ENCODE measurements around the gene TMEM263.
"Not testable (repeated sequence)": the region's sequence is repeated elsewhere in the genome, so short reads cannot be mapped to it uniquely, and the experiment has no call there.

TMEM263 gene

DNA sequence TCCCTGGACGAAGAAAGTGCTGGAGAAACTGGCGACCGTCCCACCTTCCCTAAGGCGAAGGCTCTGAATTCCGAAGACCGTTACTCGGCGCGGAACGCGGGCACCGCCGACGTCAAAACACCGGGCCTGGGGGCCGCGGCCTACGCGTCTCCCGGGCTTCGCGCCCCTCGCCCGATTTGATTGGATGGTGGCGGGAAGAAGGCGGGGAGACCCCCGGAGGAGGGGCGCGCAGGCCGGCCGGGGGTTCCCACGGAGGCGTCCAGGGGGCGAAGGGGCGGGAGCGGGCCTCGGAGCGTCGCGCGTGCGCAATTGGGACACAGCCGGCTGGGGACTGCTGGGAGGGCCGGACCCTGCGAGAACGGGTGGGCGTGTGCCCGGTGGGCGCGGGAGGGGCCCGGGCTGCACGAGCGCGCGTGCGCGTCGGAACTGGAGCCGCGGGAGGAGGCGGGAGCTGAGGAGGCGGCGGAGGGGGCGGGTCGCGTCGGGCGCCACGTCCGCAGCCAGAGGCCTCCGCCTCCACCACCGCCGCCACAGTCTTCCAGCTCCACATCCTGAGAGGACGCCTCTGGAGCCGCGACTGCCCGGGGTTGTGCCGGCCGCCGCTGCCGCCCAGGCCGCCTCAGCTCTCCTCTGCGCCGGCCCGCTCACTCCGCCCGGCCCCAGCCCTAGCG lies at the start of gene TMEM263:
TSS of gene TMEM263 (plus strand) at position 531 of the 671 bp plus-strand sequence. CDS start 11,210 bp downstream, outside the sequence.
- peak; percentile 46 to 94 for DNase-seq

GRCh38 chr12:106906715-106907114 lies 49.0 kb upstream of the TMEM263 start:
- no peak for DNase-seq

DNA sequence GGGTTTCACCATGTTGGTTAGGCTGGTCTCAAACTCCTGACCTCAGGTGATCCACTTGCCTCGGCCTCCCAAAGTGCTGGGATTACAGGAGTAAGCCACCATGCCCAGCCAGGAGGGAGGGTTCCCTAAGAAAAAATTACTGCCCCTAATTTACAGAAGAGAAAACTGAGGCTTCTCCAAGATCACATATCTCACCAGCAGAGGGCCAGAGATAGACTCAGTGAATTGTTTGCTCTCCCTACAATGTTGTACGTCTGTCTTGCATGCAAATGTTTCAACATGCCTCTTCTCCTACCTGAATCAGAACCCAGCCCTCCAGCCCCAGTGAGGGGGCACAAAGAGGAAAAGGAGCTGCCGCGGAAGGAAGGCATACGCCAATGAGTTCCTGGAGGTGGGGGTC lies 48.3 kb upstream of the TMEM263 start:
- DNase-seq: no peak

DNA sequence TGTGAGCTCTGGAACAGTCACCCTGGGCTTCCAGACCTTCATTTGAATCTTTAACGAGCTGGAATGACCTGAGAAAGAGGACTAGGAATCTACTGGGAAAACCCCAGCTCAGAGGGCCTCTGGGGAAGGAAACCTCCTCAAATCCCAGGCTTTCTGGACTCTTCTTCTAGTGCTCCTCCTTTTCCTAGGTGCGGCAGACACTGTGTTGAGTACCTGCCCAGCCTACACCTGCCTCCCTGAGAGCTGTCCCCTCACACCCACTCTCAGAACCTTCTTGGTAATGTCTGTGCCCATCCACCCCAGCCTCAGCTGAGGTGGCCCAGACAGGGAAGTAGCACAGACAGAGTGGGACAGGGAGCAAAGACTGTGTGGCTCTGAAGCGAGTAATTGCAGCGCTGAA lies 47.9 kb upstream of the TMEM263 start:
- DNase-seq: no peak

DNA sequence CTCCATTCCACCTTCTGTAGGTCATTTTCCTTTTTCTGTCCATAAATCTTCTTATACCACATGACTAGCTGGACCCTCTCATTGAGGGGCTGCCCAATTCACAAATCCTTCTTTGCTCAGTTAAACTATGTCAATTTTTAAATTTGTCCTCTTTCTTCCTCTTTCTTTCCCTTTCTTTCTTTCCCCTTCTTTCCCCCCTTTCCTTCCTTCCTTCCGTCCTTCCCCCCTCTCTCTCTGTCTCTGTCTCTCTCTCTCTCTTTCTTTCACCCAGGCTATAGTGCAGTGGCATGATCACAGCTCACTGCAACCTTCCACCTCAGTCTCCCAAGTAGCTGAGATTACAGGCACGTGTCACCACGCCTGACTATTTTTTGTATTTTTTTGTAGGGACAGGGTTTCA lies 47.1 kb upstream of the TMEM263 start:
- no peak for DNase-seq

GRCh38 chr12:106910202-106910601 lies 45.5 kb upstream of the TMEM263 start:
- peak in 1 of 2 donors; percentile 79 for DNase-seq

- no peak for DNase-seq
Measured at GRCh38 chr12:106911581-106911980, 44.1 kb upstream of the TMEM263 start.

GRCh38 chr12:106913456-106913855 lies 42.3 kb upstream of the TMEM263 start:
- no peak for DNase-seq

DNA sequence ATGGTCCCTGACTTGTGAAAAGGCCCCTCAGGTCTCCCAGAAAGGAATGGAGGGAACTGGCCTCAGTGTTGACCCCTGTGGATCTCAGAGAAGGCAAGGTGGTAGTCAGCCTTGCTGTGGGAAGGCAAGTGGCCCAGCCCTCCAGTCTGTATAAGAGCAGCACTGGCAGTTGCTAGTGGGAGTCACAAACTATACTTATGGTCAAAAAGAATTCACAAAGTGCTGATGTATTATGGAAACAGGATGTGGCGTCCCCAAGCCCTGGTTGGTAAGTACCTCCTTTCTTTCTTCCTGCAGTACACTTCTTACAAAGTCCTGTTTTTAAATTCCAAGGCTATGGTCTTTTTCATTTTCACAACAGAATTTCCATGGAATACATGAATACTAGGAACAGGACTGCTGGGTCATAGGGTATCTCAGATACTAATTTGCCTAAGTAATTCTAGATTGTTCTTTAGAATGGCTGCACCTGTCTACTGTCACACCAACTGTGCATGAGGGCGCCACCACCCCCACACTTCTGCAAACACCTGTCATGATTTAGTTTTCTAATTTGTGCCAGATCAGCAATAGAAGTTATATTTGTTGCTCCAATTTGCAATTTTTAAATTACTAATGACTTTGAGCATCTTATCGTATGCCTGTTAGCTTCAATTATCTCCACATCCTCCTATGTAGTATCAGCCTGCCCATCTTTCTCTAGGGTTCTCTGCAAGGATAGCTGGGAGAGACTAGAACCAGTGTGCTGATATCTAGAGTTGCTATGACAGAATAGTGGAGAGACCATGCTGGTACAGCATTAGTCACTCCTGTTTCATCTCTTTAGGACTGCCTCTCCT lies 40.7 kb upstream of the TMEM263 start:
- no peak for DNase-seq

GRCh38 chr12:106915635-106916026 lies 40.1 kb upstream of the TMEM263 start:
- DNase-seq: no peak

DNA sequence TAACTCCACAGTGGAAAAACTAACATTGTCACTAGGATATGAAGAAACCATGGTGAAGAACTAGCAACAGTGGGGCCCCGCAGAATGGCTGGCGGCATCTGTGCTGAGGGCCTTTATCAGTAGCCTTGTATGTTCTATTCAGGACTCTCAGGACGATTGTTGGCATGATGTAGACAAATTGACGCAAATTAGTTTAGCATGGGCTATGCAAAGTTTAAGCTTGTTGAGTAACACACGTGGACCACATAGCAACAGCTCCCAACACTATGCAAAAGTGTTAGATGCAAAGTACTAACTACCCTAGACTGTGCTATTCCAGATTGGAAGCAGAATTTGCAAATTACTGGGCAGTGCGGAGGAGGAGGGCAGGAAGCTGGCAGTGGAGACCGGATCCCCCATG lies 38.2 kb upstream of the TMEM263 start:
- no peak for DNase-seq

DNA sequence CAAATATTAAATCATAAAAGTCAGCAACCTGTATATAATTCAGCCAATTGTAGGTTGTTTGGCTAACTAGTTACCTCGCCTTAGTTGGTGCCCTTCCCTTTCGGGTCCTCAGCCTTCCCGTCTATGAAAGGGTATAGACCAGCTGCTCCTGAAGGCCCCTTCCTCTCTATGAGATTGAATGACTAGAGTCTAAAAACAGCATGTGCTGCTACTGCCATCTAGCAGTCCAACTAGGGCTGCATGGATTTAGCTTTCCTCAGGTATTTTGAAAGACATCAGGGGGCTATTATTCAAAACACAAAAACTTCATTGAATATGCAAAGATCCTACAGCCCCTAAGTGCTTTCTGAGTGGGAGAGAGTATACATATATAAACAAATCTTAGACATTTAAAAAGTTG lies 37.0 kb upstream of the TMEM263 start:
- peak in 1 of 2 donors; percentile 13 for DNase-seq

- DNase-seq: peak in 1 of 2 donors; percentile 31
Measured at GRCh38 chr12:106919910-106920544, 35.7 kb upstream of the TMEM263 start.

- not testable (repeated sequence) for DNase-seq
Measured at GRCh38 chr12:106921976-106922375, 33.7 kb upstream of the TMEM263 start.

DNA sequence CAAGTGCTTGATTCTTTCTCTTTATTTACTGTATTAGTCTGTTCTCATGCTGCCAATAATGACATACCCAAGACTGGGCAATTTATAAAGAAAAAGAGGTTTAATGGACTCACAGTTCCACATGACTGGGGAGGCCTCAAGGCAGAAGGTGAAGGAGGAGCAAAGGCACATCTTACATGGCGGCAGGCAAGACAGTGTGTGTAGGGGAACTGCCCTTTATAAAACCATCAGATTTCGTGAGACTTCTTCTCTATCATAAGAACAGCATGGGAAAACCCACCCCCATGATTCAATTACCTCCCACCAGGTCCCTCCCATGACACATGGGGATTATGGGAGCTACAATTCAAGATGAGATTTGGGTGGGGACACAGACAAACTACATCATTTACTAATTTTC lies 32.1 kb upstream of the TMEM263 start:
- DNase-seq: not testable (repeated sequence)

- no peak for DNase-seq
Measured at GRCh38 chr12:106924268-106924861, 31.3 kb upstream of the TMEM263 start.

DNA sequence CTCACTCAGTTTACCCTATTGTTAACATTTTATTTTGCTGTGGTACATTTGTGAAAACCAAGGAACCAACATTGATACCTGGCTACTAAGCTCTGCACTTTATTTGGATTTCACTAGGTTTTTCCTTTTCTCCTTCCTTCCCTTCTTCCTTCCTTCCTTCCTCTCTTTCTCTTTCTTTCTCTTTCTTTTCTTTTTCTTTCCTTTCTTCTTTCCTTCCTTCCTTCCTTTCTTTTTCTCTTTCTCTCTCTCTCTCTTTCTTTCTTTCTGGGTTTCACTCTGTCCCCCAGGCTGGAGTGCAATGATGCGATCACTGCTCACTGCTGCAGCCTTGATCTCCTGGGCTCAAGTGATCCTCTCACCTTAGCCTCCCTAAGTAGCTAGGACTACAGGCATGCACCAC lies 29.1 kb upstream of the TMEM263 start:
- no peak for DNase-seq

DNA sequence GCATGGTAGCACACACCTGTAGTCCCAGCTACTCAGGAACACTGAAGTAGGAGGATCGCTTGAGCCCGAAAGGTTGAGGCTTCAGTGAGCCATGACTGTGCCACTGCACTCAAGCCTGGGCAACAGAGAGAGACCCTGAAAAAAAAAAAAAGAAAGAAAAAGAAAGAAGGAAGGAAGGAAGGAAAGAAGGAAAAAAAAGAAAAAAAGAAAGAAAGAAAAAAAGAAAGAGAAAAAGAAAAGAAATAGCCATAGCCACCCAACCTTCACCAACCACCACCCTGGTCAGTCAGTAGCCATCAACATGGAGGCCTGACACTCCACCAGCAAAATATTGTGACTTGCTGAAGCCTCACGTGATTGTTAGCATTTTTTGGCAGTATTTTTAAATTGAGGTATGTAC lies 21.4 kb upstream of the TMEM263 start:
- no peak for DNase-seq

DNA sequence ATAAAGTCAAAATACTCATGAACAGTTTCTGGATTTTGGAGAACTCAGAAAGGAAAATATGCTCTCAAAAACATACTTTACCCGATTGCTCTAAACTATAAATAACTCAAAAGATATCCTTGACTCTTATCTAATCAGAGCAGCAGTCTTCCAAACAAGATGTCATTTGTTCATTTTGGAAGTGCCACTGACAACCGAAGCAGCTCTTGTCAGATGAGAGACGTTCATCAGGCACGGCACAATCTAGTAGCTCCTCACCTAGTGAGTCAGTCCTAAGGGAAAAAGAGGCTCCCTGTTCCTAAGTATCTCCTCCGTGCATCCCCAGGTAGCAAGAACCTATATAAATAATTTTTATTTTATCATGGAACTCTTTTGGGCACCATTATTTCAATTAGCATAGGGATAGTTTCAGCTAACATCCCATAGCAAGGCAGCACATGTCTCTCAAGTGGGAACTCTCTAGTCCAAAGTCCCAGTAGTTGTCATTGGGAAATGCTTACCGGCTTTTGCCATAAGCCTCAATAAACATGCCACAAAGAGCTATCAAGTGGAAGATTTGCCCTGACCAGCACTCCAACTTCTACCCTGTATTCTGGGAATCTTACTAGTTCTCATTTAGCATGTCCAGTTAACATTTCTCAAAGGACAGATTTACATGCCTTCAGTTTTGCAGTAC lies 14.1 kb upstream of the TMEM263 start:
- no peak for DNase-seq

DNA sequence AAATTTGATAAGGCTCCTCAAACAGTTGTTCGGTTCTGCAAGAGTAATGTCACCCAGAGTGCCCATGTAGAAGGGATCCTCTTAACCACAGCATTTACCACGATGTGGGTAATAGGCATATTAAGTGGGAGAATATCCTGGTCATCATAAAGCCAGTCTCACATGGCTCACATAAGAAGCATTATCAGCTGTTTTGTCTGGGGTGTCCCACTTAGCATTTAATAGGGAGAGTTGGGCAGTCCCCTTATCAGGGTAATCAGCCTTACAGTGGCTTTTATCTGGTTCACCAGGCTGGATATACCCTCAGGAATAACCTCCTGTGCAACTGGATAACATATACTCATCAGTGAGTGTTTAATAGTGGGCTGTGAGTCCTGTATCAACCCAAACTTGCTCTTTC lies 12.9 kb upstream of the TMEM263 start:
- DNase-seq: no peak

DNA sequence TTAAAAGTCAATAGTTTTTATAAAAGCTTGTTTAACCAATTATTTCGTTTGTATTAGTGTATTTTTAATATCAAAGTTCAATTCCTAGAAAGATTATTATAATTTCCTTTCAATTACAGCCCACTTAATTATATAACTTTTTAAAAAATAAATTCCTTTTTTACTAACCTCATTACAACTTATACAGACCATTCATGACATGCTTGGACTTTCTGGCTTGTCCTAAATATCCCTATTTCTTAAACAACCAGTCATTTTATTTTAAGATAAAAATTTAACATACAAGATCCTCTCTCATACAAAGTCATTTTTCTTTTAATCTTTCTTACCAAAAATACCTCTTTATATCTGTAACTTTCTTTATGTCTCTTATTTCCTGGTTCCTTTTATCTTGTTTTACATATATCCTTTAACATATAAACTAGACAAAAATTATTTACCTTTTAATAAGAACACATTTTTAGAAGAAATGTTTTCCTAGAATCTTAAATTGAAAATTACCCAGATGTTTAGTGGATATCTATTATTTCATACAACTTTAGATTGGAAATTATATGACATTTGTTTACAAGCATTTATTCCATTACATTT lies 10.4 kb upstream of the TMEM263 start:
- DNase-seq: no peak

DNA sequence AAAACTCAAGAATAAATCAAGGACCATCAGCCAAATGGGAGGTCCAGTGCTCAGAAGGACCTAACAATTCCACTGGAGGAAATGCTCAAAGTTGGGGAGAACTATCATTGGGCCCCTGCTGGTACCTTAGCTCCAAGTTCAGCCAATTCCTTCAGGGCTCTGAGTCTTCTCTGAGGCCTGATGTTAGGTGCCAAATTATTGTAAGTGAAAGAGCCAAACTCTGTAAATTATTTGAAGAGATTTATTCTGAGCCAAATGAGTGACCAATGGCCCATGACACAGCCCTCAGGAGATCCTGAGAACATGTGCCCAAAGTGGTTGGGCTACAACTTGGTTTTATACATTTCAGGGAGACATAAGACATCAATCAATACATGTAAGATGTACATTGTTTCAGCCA lies 8.2 kb upstream of the TMEM263 start:
- DNase-seq: no peak
